HepG2 (cell line): ENCODE measurements around the gene AHRR. TPM values are rescaled to one million over a fixed set of nuclear protein-coding genes. Genes with fewer than 3 reads are reported as not detected.

Experiments
- ATAC-seq: fragments of 200-7000 bp; cut with Tn5 transposase; 3 replicates; pipeline ENCODE4 v1.9.1; 2020; ENCODE audit warnings: mild to moderate bottlenecking, moderate library complexity
- BruUV-seq: library from RNA; stranded (reverse); fragments of 400-500 nt; replicated peaks from 2 replicates; lab custom pipeline; 2021; lab: Mats Ljungman, UMichigan
- CTCF ChIA-PET: fragments of 300-600 bp; formaldehyde crosslinking; extraction: SDS; loops from one replicate; lab custom pipeline; 2021; ENCODE audit warnings: low total read pairs, inconsistent platforms, low intra/inter-chr PET ratio; lab: Yijun Ruan, JAX
- POLR2A ChIA-PET: fragments of 350-600 bp; sonication (Branson Sonifier 250); formaldehyde crosslinking; loops from one replicate; lab custom pipeline; 2020; ENCODE audit warnings: antibody characterized with exemption, inconsistent platforms; lab: Yijun Ruan, JAX
- DNase-seq: peaks from one replicate; pipeline ENCODE4 v3.0.0-alpha.2; 2015; ENCODE audit warnings: low spot score
- FAIRE-seq: peaks from 3 replicates; lab custom pipeline; 2011; peaks lifted over from hg19 to GRCh38; lab: Jason Lieb, UNC
- H2AFZ ChIP-seq: one replicate; pipeline ENCODE4 v1.6.1; 2011; ENCODE audit warnings: low read length, inconsistent platforms
- H3K27ac ChIP-seq: fragments of 300-600 bp; 3 replicates; pipeline ENCODE4 v1.8.0; 2011; ENCODE audit warnings: mixed run types, mild to moderate bottlenecking, mixed read lengths, low read length, inconsistent platforms; ENCODE audit not compliant: insufficient read depth; ENCODE audit errors: extremely low read length
- H3K27me3 ChIP-seq, 2 experiments: fragments of 200-600 bp in 1 of 2; 2 replicates in 1 of 2; 3 replicates in 1 of 2; pipeline versions ENCODE4 v1.6.0 to v1.8.0; 2011; ENCODE audit warnings: low read length in 2 of 2, mild to moderate bottlenecking in 2 of 2, moderate library complexity in 2 of 2, inconsistent platforms in 1 of 2; ENCODE audit not compliant: insufficient read depth in 2 of 2, control insufficient read depth in 1 of 2
- H3K36me3 ChIP-seq, 2 experiments: fragments of 200-600 bp in 1 of 2; replicated peaks in 1 of 2; 2 replicates in 1 of 2; 3 replicates in 1 of 2; pipeline versions ENCODE4 v1.5.1 to v1.8.0; 2011; ENCODE audit warnings: low read length in 2 of 2, inconsistent platforms in 1 of 2; ENCODE audit not compliant: insufficient read depth in 2 of 2, control insufficient read depth in 1 of 2
- H3K4me1 ChIP-seq: 2 replicates; pipeline ENCODE4 v1.5.1; 2012; ENCODE audit warnings: low read length, inconsistent platforms; ENCODE audit not compliant: insufficient read depth
- H3K4me2 ChIP-seq: 2 replicates; pipeline ENCODE4 v1.6.0; 2011; ENCODE audit warnings: low read depth, low read length, inconsistent platforms
- H3K4me3 ChIP-seq, 3 experiments: fragments of 200-600 bp in 1 of 3; sonication (generic), shearing (Covaris generic) in 1 of 3; replicated peaks in 1 of 3; 2 replicates each; pipeline ENCODE4 v1.5.1; 2011 to 2016; ENCODE audit warnings: low read length in 3 of 3, inconsistent platforms in 2 of 3, low read depth in 2 of 3, mild to moderate bottlenecking in 2 of 3, control low read depth in 1 of 3, mixed read lengths in 1 of 3; ENCODE audit not compliant: insufficient read depth in 1 of 3
- H3K79me2 ChIP-seq: one replicate; pipeline ENCODE4 v1.6.1; 2011; ENCODE audit warnings: low read length, inconsistent platforms; ENCODE audit not compliant: insufficient read depth
- H3K9ac ChIP-seq: 2 replicates; pipeline ENCODE4 v1.6.0; 2011; ENCODE audit warnings: mild to moderate bottlenecking, low read depth, low read length, inconsistent platforms; ENCODE audit not compliant: insufficient read depth
- H3K9me3 ChIP-seq: 2 replicates; pipeline ENCODE4 v1.5.1; 2012; ENCODE audit warnings: mild to moderate bottlenecking, low read length
- H4K20me1 ChIP-seq: 2 replicates; pipeline ENCODE4 v1.6.0; 2011; ENCODE audit warnings: inconsistent platforms, mild to moderate bottlenecking, low read length, moderate library complexity; ENCODE audit not compliant: insufficient read depth
- ARNTL ChIP-seq: sonication (generic); formaldehyde crosslinking; IDR thresholded peaks from 2 replicates; pipeline ENCODE4 v1.4.0; 2020; ENCODE audit warnings: mild to moderate bottlenecking, missing genetic modification reagents
- GTF2F1 ChIP-seq: fragments of 150-350 bp; IDR thresholded peaks from 2 replicates; pipeline ENCODE4 v1.6.1; 2014; ENCODE audit warnings: low read length
- HIVEP1 ChIP-seq: sonication (generic); formaldehyde crosslinking; IDR thresholded peaks from 2 replicates; pipeline ENCODE4 v1.4.0; 2020; ENCODE audit warnings: mild to moderate bottlenecking, missing genetic modification reagents
- ZBTB20 ChIP-seq: sonication (generic); formaldehyde crosslinking; IDR thresholded peaks from 2 replicates; pipeline ENCODE4 v1.8.1; 2023; ENCODE audit warnings: missing genetic modification reagents, low read depth, mild to moderate bottlenecking, borderline replicate concordance
- ZZZ3 ChIP-seq: sonication (generic); formaldehyde crosslinking; IDR thresholded peaks from 2 replicates; pipeline ENCODE4 v1.4.0; 2020; ENCODE audit warnings: missing genetic modification reagents, mild to moderate bottlenecking, borderline replicate concordance
- WGBS: methylation state at CpG from one replicate; pipeline ENCODE4 v1.1.6; 2017; ENCODE audit warnings: low lambda C conversion rate; 5-methylcytosine and 5-hydroxymethylcytosine counted together
- in situ Hi-C: cut with HindIII; loops from 2 replicates; pipeline ENCODE4 v1.10.0; 2017; ENCODE audit warnings: low pct_unique_long_range_greater_than_20kb; ENCODE audit not compliant: extremely low pct_ligation_motif_present
- intact Hi-C: fragments of 100-400 bp; cut with micrococcal nuclease; formaldehyde crosslinking; loops from one replicate; pipeline ENCODE4 v1.10.0; 2022; ENCODE audit not compliant: unreplicated experiment
- polyA plus RNA-seq, 8 experiments: library from polyadenylated mRNA; depleted of rRNA in 3 of 8; stranded (reverse) in 7 of 8; unstranded in 1 of 8; fragments of >200 nt; fragmentation: Illumina TruSeq in 4 of 8; extraction: Trizol in 4 of 8; gene quantifications; 2 replicates each; pipeline versions ENCODE4 v1.2.1 to v1.2.3, GENCODE V29; 2011 to 2016; ENCODE audit warnings: low read depth in 4 of 8, missing spikeins in 1 of 8, mixed read lengths in 1 of 8; ENCODE audit not compliant: insufficient read depth in 1 of 8
- total RNA-seq, 5 experiments: library from RNA; depleted of rRNA; stranded (reverse); fragments of >200 nt; fragmentation: Illumina TruSeq; extraction: Trizol; gene quantifications; 2 replicates each; pipeline ENCODE4 v1.2.3, GENCODE V29; 2016; ENCODE audit warnings: low read depth in 1 of 5
- TF ChIP-seq, protein P1 (sequence below): sonication (generic); formaldehyde crosslinking; IDR thresholded peaks from 2 replicates; pipeline ENCODE4 v1.4.0; 2020; ENCODE audit warnings: missing genetic modification reagents

The AHRR gene
- total and polyA plus RNA-seq, 2 of the 13 experiments (the other 11 are each of a cell fraction or from before 2014, with no cell fraction given): 0.28 to 0.35 TPM

DNA sequence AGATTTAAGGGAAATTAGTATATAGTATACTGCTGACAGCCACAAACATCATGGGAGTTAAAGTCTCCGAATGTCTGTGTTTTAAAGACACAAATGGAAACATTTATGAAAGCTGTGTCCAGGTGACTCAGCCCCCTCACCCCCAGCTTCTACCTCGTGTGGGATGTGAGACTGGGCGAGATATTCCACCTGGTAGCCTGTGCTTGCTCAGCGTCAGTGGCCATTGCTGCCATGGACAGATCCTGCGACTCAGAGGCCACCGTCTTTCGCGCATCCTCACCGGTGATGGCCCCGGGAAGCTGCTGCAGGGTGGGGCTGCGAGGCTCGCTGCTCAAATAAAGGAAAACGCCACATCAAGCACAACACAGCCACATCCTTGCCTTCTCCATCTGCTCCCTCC is 90.2 kb downstream of the AHRR start:
- Histone ChIP-seq H2AFZ (no peak overlapping the region), H4K20me1 (no peaks in the 10 kb centered on the region), H3K27ac (no peak overlapping the region)
- no peak for FAIRE-seq
- no peak for TF ChIP-seq ZZZ3 (CRISPR knock-in tag)
- TF ChIP-seq GTF2F1: no peak
- no peak for TF ChIP-seq HIVEP1 (CRISPR knock-in tag)
- TF ChIP-seq, protein P1, sequence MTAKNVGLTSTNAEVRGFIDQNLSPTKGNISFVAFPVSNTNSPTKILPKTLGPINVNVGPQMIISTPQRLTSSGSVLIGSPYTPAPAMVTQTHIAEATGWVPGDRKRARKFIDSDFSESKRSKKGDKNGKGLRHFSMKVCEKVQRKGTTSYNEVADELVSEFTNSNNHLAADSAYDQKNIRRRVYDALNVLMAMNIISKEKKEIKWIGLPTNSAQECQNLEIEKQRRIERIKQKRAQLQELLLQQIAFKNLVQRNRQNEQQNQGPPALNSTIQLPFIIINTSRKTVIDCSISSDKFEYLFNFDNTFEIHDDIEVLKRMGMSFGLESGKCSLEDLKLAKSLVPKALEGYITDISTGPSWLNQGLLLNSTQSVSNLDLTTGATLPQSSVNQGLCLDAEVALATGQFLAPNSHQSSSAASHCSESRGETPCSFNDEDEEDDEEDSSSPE (CRISPR knock-in tag): no peak
- TF ChIP-seq ARNTL (CRISPR knock-in tag): no peak
- no peak for TF ChIP-seq ZBTB20 (CRISPR knock-in tag)
- TF ChIP-seq, all 625 proteins: peak for 0
- H3K36me3 ChIP-seq: no peaks in the 10 kb centered on the region
- ChIA-PET CTCF (no interaction called here), POLR2A (no interaction called here)
- 77% methylated on average over 13 of the region's 13 CpGs for WGBS
- no peak overlapping the region for H3K4me3 ChIP-seq
- no peak overlapping the region for H3K4me2 ChIP-seq
- in situ Hi-C loops: no loop called here
- H3K9ac ChIP-seq: no peak overlapping the region
- H3K79me2 ChIP-seq: no peaks in the 10 kb centered on the region
- H3K4me1 ChIP-seq: peaks cover 11% of the 10 kb centered on the region
- intact Hi-C loops: no loop called here
- no TSS peak for BruUV-seq
- H3K9me3 ChIP-seq: no peaks in the 10 kb centered on the region
- no peak for DNase-seq
- ATAC-seq: no peak
- H3K27me3 ChIP-seq: no peaks in the 10 kb centered on the region
